HG03342 (cell line): ENCODE measurements around the gene C1QB.
"Not testable (repeated sequence)": the region's sequence is repeated elsewhere in the genome, so short reads cannot be mapped to it uniquely, and the experiment has no call there.

Source experiments
- ATAC-seq: cut with Tn5 transposase; IDR thresholded peaks from one replicate; pipeline ENCODE4 v1.9.1; 2021; ENCODE audit warnings: mild to moderate bottlenecking, moderate library complexity; ENCODE audit not compliant: unreplicated experiment

C1QB gene

DNA sequence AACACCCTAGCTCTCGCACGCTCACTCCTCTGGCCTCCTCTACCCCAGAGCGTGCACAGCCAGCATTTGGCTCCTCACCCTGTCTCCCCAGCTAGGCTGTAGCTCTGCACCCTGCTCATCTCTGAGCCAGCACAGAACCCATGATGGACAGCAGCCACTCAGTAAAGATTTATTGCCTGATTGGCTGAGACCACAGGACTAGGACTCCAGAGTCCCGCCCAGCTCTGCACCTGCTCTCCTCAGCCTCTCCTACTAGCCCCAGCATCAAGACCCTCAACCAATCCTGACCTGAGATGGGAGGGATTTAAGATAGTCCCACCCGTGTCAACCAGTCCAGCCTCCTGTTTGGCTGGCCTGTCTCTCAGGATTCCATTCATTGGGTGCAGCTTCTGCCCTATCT, 9.3 kb downstream of the C1QB start:
- ATAC-seq = no peak

DNA sequence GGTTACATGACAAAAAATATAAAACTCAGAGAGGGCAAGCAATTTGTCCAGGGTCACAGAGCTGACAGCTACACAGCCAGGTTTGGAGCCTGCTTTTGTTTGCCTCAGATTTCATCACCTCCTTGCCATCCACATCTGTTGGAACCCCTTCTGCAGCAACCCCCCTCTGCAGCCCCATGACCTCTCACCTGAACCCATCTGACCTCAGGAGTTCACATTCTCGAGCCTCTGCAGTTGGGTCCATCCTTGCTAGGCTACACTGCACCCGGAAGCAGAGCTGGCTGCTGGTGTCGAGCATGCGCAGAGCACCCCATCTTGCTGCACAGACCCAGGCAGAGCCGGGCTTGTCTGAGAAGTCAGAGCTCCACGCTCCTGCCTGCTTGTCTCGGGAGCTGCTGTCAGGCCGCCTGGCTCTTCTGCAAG, 10.0 kb downstream of the C1QB start:
- no peak for ATAC-seq

DNA sequence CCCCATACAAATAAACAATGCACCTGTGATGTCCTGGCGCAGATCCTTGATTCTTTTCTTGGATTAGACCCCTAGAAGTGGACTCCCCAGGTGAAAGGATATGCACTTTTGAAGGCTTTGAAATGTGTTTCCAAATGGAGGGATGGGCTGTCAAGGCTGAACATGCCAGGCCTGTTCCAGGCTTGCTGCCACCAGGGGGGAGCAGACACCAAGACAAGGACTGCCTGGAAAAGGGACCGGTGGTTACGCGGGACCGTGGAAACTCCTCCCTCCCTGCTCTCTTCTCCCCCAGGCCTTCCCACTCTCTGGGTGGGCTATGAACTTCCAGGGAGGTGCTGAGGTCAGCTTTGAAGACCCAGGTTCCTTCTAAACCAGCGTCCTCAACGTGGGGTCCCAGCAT, 12.7 kb downstream of the C1QB start:
- no peak for ATAC-seq

DNA sequence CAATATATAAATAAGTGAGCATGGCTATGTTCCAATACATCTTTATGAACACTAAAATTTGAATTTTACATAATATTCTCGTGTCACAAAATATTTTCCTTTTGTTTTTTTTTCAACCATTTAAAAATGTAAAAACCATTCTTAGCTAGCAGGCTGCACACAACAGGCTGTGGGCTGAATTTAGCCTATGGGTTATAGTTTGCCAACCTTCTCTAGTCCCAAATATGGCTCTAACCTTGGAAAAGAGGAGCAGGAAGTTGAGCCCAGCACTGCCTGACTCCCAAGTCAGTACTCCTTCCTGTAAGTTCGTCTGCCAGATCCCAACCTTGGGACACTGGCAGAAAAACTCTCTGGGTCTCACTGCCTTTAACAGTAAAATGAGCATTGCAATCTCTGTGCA, 13.4 kb downstream of the C1QB start:
- no peak for ATAC-seq

DNA sequence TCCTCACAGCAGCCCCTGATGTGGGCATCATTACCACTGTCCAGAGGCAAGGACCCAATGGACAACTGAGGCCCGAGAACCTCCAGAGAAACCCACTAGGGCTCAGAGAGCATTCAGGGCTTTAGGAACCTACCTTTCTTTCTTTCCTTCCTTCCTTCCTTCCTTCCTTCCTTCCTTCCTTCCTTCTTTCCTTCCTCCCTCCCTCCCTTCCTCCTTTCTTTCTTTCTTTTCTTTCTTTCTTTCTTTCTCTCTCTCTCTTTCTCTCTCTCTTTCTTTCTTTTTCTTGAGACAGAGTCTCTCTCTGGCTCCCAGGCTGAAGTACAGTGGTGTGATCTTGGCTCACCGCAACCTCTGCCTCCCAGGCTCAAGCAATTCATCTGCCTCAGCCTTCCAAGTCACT, 15.8 kb downstream of the C1QB start:
- ATAC-seq = not testable (repeated sequence)

DNA sequence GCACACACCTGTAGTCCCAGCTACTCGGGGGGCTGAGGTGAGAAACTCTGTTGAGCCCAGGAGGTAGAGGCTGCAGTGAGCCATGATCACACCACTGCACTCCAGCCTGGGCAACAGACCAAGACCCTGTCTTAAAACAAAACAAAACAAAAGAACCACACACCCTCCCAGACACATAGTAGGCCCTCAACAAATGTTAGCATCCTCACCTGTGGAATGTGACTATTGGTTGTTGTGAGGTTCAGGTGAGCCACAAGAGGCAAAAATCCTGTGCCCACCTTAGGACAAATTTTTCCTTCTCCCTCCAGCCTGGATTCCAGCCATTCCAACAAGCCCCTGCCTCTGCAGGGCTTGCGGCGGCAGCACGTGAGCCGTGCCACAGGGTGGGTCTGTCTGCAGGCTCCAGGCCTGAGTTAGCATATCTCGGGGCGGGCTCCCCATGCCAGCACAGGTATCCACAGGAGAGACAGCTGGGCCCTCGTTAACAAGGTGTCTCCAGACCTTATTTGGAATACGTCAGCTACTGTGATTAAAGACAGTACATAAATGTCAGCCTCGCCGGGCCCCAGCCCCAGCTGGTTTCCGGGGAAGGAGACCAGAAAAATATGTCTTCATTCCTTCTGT, 17.4 kb downstream of the C1QB start:
- no peak for ATAC-seq

DNA sequence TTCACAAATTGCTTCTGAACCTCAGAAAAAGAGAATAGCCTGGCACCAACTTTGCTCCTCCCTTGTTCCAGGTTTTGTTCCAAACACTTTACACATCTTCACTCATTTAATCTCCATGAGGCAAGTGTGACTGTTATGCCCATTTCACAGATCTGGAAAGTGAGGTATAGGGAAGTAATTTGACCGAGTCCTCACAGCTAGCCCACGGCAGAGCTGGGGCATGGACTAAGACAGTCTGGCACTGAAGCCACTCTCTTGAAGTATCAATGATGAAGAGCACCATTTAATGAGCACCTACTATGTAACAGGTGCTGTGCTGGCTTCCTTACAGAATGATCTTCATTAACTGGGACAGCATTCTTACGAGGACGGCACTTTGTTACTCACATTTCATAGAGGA, 19.0 kb downstream of the C1QB start:
- no peak for ATAC-seq

DNA sequence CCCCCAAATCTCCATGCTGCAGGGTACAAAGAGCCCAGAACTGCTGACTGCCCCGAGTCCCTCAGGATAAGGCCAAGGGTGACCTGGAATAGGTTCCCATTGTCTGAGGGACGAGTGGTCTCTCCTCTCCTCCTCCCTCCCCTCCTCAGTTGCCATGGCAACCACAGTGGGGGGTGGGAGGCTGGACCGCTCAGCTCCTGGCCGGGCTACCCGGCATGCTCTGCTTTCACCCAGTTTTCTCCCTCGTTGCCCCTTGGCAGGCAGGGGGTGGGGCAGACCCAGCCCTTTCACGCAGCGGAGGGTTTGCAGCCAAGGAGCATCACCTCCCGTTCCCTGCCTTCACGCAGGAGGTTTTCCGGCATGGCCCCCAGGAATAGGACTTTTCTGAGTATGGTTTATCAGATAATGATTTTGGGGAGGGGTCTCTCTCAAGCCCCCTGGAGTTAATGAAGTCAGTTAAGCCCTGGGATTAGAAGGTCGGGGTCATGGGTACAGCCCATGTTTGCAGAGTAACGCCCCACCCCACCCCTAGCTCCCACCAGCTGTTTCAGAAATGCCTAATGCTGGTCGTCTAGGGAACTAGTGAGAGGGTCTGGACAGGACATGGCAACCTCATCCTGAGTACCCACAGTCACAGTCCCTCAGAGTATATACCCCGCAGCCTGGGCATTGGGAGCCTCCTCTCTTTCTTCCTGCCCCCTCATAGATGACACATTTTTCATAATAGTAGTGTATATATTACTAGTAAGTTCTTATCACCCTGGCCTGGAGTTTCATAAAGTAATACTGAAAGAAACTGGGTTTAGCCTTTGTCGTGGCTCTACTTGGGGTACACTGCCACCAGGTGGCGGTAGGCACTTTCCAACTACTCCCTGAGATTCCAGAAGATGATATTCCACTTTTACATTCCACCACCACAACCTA, 20.7 kb downstream of the C1QB start:
- no peak for ATAC-seq

DNA sequence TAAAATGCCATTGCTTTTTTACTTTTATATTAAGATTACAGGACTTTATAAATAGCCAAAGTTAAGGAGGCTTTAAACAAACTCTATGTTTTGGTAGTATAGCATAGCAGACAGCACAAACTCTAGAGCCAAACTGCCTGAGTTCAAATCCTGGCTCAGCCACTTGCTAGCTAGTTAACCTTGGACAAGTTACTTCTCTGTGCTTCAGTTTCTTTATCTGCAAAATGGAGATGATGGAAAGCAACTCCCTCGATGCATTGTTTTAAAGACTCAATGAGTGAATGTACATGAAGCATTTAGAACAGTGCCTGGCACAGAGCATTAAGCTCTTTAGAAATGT, 21.3 kb downstream of the C1QB start:
- ATAC-seq = no peak

DNA sequence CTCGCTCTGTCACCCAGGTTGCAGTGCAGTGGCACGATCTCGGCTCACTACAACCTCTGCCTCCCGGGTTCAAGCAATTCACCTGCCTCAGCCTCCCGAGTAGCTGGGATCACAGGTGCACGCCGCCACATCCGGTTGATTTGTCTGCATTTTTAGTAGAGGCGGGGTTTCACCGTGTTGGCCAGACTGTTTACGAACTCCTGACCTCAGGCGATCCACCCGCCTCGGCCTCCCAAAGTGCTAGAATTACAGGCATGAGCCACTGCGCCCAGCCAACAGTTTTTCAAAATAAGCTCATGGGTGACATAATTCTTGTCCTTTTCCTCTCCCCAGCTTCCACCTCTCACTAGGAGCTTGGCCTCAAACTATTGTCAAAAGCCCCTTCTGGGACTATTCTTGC, 23.1 kb downstream of the C1QB start:
- not testable (repeated sequence) for ATAC-seq

DNA sequence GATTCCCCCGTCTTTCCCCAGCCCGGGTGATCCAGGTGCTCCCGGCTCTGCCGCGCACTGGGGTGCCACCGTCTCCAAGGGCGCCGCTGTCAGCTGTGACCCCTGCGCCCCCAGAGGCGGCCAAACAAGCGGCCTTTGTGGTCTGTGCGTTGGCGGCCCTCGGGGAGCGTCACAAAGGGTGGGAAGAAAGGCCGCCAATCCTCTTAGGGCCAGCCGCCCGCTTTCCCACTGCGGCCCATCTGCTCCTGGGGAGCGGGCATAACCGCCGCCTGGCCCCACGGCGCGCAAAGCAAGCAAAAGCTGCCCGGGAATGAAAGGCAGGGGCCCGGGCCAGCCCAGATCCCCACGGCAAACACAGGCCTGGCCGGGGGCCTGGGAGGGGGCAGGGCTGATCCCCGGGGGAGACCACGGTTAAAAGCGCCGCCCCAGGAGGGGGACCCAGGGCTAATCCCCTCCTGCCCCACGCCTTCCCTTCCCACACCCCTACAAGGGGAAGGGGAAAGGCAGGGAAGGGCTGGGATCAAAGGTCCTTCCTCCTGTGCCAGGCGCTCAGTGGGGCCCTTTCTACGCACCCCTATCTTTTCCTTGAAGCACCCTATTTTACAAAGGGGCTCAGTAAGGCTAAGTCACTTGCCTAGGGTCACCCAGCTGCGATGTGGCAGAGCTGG, 24.0 kb downstream of the C1QB start:
- ATAC-seq = no peak

DNA sequence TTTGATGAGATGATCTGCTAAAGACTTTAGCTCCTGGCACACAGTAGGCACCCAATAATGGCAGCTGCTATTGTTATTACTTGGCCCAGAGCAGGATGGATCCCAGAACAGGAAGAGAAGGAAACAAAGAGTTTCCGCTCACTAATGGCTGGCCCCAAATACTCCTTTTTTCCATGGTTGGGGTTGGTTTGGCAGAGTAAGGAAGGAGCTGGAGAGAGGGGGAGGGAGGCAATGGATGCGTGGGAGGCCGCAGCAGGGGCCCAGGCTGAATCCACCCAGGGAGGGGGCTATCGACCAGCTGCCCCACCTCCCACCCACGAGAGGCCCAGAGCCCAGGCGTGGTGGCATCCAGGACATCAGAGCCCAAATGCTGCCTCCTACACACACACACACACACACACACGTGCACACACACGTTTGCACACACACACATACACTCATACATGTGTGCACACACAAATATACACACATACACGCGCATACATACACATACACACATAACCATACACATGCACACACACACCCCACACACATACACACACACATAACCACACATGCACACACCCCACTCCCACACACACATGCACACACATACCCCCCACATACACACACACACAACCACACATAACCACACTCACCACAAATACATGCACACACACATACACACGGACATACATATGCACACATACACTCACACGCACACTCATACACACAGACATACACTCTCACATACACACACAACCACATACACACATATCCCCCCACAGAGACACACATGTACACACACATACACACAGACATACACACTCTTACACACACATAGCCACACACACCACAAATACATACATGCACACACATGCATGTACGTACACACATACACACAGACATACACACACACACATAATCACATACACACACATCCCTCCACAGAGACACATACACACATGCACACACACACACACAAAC, 25.2 kb downstream of the C1QB start:
- ATAC-seq = no peak

DNA sequence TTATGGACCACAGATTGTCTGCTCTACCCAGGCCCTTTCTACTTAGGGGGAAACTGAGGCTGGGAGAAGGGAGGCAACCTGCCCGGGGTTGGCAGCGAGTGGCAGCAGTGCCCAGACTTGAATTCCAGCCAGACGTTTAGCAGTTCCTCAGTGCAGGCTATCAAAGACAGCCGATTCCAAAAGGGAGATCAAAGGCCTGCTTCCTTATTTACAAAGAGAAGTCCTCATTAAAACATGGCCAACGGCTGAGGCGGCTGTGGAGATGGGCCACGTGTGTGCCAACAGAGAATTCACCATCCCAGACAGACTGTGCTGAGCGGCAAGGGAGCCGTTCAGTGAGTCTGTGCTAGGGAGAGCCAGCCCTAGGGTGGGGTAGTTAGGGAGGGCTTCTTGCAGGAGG, 27.7 kb downstream of the C1QB start:
- ATAC-seq = no peak

DNA sequence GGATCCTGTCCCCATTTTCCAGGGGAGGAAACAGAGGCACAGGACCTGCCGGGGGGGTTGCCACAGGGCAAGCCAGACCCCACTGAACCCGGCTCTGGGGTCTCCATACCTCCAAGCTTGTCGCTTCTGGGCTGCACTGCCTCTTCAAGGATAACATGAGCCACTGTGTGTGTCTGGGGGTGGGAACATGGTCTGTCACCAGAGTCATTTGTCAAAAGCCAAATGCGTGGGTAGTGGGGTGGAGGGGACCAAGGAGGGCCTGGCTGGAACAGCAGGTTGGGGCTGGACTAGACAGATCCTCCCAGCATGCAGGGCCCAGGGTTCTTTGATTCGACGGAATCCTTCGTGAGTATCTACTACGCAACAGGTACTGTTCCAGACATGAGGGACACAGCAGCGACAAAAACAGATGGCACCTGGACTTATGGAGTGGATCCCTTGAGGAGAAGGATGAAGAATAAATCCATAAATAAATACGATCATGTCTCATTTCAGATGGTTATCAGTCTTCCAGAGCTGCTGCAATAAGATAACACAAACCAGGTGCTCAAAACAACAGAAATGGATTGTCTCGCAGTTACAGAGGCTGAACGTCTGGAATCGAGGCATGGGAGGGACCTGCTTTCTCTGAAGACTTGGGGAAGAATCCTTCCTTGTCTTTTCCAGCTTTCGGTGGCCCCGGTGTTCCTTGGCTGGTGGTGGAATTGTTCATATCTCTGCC, 28.7 kb downstream of the C1QB start:
- no peak for ATAC-seq

DNA sequence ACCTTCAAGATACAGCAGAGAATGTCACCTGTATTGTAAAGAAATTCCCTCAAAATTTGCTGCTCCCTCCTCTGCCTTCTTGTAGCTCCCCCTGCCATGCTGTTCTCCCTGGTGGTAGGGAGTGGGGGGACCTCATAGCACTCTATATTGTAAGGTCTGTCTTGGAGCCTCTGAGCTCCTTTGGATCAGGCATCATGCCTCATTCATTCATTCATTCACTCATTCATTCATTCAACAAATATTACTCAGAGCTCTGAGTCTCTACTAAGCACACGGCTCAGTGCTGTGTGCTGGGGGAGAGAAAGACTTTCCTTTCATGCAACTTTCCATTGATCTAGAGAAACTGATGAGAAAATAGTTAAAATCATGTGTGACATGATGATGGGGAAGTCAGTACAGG, 30.5 kb downstream of the C1QB start:
- no peak for ATAC-seq

DNA sequence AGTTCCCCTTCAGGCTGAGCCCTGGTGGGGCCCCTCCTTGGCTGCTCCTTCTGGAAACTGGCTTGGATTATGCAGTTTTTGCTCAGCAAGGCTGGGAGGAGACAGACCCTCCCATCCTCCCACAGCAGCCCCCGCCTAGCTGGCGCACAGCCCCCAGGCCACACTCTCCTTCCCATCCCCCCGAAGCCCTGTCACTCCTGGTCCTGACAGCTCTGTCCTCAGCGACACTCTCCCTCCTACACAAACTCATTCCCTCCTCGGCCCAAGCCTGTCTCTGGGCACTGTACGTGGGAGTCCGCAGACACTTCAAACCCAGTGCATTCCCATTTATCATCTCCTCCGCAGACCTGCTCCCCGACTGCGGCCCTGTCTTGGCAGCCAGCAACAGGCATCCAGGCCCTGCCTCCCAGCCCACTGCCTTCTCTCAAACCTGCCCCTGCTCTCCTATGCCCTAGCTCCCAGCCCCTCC, 32.6 kb downstream of the C1QB start:
- ATAC-seq = no peak

DNA sequence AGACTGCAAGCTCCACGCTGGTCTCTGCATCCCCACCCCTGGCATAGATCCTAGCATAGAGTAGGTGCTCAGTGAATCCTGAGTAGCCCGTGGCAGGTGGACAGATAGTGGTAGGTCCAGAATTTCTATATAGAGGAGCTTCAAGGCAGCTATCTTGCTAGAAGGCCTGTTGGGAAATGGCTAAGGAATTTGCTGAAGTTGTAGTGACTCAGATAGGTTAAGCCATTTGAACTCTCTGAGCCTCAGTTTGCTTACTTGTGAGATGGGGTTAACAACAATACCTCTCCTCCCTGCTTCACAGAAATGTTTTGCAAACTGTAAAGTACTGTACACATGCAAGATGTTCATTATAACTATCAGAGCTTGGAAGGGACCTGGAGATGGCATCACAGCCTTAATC, 34.2 kb downstream of the C1QB start:
- ATAC-seq = no peak

DNA sequence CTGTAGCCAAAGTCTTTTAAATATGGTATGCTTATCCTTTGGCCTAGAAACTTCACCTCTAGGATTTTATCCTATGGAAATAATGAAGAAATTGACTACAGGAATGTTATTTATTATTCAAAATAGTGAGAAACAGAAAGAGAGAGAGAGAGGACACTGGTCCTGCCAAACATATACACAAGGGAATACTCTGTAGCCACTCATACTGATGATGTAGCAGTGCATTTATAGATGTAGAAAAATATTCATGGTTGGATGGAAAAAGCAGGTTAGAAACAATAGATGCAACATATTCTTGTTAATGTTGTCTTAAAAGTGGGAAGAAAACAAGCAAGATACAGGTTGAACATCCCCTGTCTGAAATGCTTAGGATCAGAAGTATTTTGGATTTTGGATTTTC, 35.4 kb downstream of the C1QB start:
- no peak for ATAC-seq

DNA sequence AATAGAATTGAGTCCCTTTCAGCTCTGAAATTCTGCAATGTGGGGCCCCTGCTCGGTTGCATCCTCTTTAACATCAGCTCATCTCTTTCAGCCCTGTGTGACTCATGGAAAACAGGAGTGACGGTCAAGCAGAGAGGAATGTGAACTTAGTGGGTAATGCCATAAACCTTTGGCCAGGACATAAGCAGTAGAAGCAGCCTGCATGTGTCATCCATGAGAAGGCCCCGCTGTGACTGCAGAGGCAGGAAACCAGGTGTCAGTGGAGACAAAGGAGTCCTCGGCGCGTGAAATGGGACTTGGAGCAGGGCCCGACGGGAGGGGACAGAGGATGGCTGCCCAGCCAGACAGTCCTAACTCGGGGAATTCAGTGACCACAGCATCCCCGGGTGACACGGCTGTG, 36.5 kb downstream of the C1QB start:
- ATAC-seq = no peak
